Measurements from ENCODE around the gene PGBD5.

Gene PGBD5

GRCh38 chr1:230340526-230341161, 85.5 kb downstream of the PGBD5 start:
- no peak for TF ChIP-seq CTCF (IDR thresholded peaks at IDR 0.05; ENCODE audit: low read depth, low read length)
- peak; percentile 9 to 37 for DNase-seq (ENCODE audit: low read depth in 2 of 2)
- no peak overlapping the region for H3K4me3 ChIP-seq (replicated peaks in 1 of 2; ENCODE audit: low read depth in 2 of 2, low read length in 2 of 2)

GRCh38 chr1:230339033-230339432, 87.1 kb downstream of the PGBD5 start:
- no peak for TF ChIP-seq CTCF (IDR thresholded peaks at IDR 0.05; ENCODE audit: low read depth, low read length)
- no peak overlapping the region for H3K4me3 ChIP-seq (replicated peaks in 1 of 2; ENCODE audit: low read depth in 2 of 2, low read length in 2 of 2)
- DNase-seq (ENCODE audit: low read depth in 2 of 2): no peak

- TF ChIP-seq CTCF (IDR thresholded peaks at IDR 0.05; ENCODE audit: low read depth, low read length): no peak
- no peak overlapping the region for H3K4me3 ChIP-seq (replicated peaks in 1 of 2; ENCODE audit: low read depth in 2 of 2, low read length in 2 of 2)
These were observed 88.9 kb downstream of the PGBD5 start for GRCh38 chr1:230337266-230337665.

GRCh38 chr1:230335861-230336522, 90.1 kb downstream of the PGBD5 start:
- DNase-seq (ENCODE audit: low read depth in 2 of 2): peak; percentile 31 to 57
- H3K4me3 ChIP-seq (replicated peaks in 1 of 2; ENCODE audit: low read depth in 2 of 2, low read length in 2 of 2): no peak overlapping the region
- TF ChIP-seq CTCF (IDR thresholded peaks at IDR 0.05; ENCODE audit: low read depth, low read length): no peak

More at GRCh38 chr1:230337266-230337665, 88.9 kb downstream of the PGBD5 start:
- DNase-seq (ENCODE audit: low read depth in 2 of 2): no peak

GRCh38 chr1:230334447-230334837, 91.7 kb downstream of the PGBD5 start:
- TF ChIP-seq CTCF (IDR thresholded peaks at IDR 0.05; ENCODE audit: low read depth, low read length): no peak
- no peak for DNase-seq (ENCODE audit: low read depth in 2 of 2)
- H3K4me3 ChIP-seq (replicated peaks in 1 of 2; ENCODE audit: low read depth in 2 of 2, low read length in 2 of 2): no peak overlapping the region

- no peak overlapping the region for H3K4me3 ChIP-seq (replicated peaks in 1 of 2; ENCODE audit: low read depth in 2 of 2, low read length in 2 of 2)
- no peak for TF ChIP-seq CTCF (IDR thresholded peaks at IDR 0.05; ENCODE audit: low read depth, low read length)
- no peak for DNase-seq (ENCODE audit: low read depth in 2 of 2)
These were observed 92.3 kb downstream of the PGBD5 start for GRCh38 chr1:230333590-230334446.

Data from cardiac fibroblast (primary cell).